LNCAP (cell line): ENCODE results near the gene PADI1.

Experiments used
- TF ChIP-seq, protein P1 (sequence below): fragments of 450-650 bp; IDR thresholded peaks from 2 replicates; pipeline ENCODE4 v1.5.1; 2017; ENCODE audit warnings: mild to moderate bottlenecking

The PADI1 gene

GRCh38 chr1:17236779-17237560 lies 32.0 kb downstream of the PADI1 start:
- TF ChIP-seq, protein P1, sequence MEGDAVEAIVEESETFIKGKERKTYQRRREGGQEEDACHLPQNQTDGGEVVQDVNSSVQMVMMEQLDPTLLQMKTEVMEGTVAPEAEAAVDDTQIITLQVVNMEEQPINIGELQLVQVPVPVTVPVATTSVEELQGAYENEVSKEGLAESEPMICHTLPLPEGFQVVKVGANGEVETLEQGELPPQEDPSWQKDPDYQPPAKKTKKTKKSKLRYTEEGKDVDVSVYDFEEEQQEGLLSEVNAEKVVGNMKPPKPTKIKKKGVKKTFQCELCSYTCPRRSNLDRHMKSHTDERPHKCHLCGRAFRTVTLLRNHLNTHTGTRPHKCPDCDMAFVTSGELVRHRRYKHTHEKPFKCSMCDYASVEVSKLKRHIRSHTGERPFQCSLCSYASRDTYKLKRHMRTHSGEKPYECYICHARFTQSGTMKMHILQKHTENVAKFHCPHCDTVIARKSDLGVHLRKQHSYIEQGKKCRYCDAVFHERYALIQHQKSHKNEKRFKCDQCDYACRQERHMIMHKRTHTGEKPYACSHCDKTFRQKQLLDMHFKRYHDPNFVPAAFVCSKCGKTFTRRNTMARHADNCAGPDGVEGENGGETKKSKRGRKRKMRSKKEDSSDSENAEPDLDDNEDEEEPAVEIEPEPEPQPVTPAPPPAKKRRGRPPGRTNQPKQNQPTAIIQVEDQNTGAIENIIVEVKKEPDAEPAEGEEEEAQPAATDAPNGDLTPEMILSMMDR = peak; percentile 59

DNA sequence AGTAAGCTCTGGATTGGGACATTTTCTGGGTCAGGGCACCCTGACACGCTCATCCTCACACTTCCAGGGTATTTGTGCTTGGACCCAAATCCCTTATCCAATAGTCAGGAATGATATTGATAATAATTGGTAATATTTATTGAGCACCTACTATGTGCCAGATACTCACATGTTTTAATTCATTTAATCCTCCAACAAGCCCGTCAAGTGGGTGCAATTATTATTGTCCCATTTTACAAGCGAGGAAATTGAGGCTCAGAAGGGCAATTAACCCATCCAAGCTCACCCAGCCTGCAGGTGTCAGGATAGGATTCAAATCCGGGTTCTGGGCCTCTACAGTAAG lies 32.6 kb downstream of the PADI1 start:
- TF ChIP-seq, protein P1 = no peak

GRCh38 chr1:17239420-17239819 lies 34.5 kb downstream of the PADI1 start:
- TF ChIP-seq, protein P1 = no peak

GRCh38 chr1:17243274-17243673 lies 38.3 kb downstream of the PADI1 start:
- TF ChIP-seq, protein P1 = no peak

GRCh38 chr1:17244821-17245740 lies 40.2 kb downstream of the PADI1 start:
- TF ChIP-seq, protein P1 = no peak

- TF ChIP-seq, protein P1 = no peak
These were observed 40.9 kb downstream of the PADI1 start for GRCh38 chr1:17245816-17246325.

GRCh38 chr1:17246971-17247370 lies 42.0 kb downstream of the PADI1 start:
- TF ChIP-seq, protein P1 = no peak
